HG03108 (cell line): ENCODE data around the gene TRERF1.

Experiments
- ATAC-seq: cut with Tn5 transposase; IDR thresholded peaks from one replicate; pipeline ENCODE4 v1.9.1; 2021; ENCODE audit warnings: moderate library complexity; ENCODE audit not compliant: unreplicated experiment

The TRERF1 gene

GRCh38 chr6:42394881-42395620, 56.7 kb downstream of the TRERF1 start:
- no peak for ATAC-seq

- no peak for ATAC-seq
Measured at GRCh38 chr6:42394151-42394550, 57.6 kb downstream of the TRERF1 start.

GRCh38 chr6:42393339-42393738, 58.4 kb downstream of the TRERF1 start:
- ATAC-seq: no peak

- ATAC-seq: no peak
Measured at GRCh38 chr6:42392833-42393232, 58.9 kb downstream of the TRERF1 start.

GRCh38 chr6:42391441-42391840, 60.3 kb downstream of the TRERF1 start:
- no peak for ATAC-seq

GRCh38 chr6:42390228-42390934, 61.3 kb downstream of the TRERF1 start:
- ATAC-seq: no peak

GRCh38 chr6:42389736-42390135, 62.0 kb downstream of the TRERF1 start:
- no peak for ATAC-seq

- ATAC-seq: no peak
Measured at GRCh38 chr6:42388046-42388445, 63.7 kb downstream of the TRERF1 start.

- no peak for ATAC-seq
Measured at GRCh38 chr6:42387336-42387735, 64.4 kb downstream of the TRERF1 start.

GRCh38 chr6:42385339-42385738, 66.4 kb downstream of the TRERF1 start:
- no peak for ATAC-seq

- no peak for ATAC-seq
Measured at GRCh38 chr6:42383421-42384205, 68.1 kb downstream of the TRERF1 start.

- no peak for ATAC-seq
Measured at GRCh38 chr6:42381850-42382249, 69.9 kb downstream of the TRERF1 start.

GRCh38 chr6:42380228-42380979, 71.3 kb downstream of the TRERF1 start:
- no peak for ATAC-seq

GRCh38 chr6:42378536-42378935, 73.2 kb downstream of the TRERF1 start:
- ATAC-seq: no peak

GRCh38 chr6:42378125-42378524, 73.6 kb downstream of the TRERF1 start:
- ATAC-seq: no peak

GRCh38 chr6:42375007-42375635, 76.6 kb downstream of the TRERF1 start:
- ATAC-seq: no peak

- no peak for ATAC-seq
Measured at GRCh38 chr6:42374018-42374669, 77.6 kb downstream of the TRERF1 start.

GRCh38 chr6:42372699-42373098, 79.0 kb downstream of the TRERF1 start:
- no peak for ATAC-seq

GRCh38 chr6:42370323-42370985, 81.3 kb downstream of the TRERF1 start:
- no peak for ATAC-seq
